Activated CD4-positive, CD25-positive, alpha-beta regulatory T cell (primary cell): ENCODE results near the gene FOXS1.

Experiments used
- DNase-seq, 4 experiments: peaks; one replicate each; lab custom pipeline; 2025; lab: John Stamatoyannopoulos, UW

The FOXS1 gene

GRCh38 chr20:31845300-31845863 is at the start of gene FOXS1:
TSS of gene FOXS1 (minus strand) at chr20:31845604. CDS start at chr20:31845542, 62 bp downstream.
- no peak for DNase-seq

- no peak for DNase-seq
Measured at GRCh38 chr20:31890646-31891045, 45.2 kb upstream of the FOXS1 start.

- DNase-seq, result no peak
Measured at GRCh38 chr20:31883829-31884228, 38.4 kb upstream of the FOXS1 start.

- no peak for DNase-seq
Measured at GRCh38 chr20:31881945-31882344, 36.5 kb upstream of the FOXS1 start.

GRCh38 chr20:31879143-31879987 is 34.0 kb upstream of the FOXS1 start:
- peak; percentile 38 to 64 (median 50) for DNase-seq

- DNase-seq, result no peak
Measured at GRCh38 chr20:31877684-31878083, 32.3 kb upstream of the FOXS1 start.

GRCh38 chr20:31875671-31876070 is 30.3 kb upstream of the FOXS1 start:
- no peak for DNase-seq

GRCh38 chr20:31872406-31872805 is 27.0 kb upstream of the FOXS1 start:
- DNase-seq, result no peak

- DNase-seq, result no peak
Measured at GRCh38 chr20:31871618-31871954, 26.2 kb upstream of the FOXS1 start.

- DNase-seq, result no peak
Measured at GRCh38 chr20:31870726-31871617, 25.6 kb upstream of the FOXS1 start.

- no peak for DNase-seq
Measured at GRCh38 chr20:31869942-31870725, 24.7 kb upstream of the FOXS1 start, which contains the start of the genes DUSP15 and TTLL9. TSS of gene DUSP15 (minus strand) at chr20:31870527. CDS start at chr20:31870337, 190 bp downstream. TSS of gene TTLL9 (plus strand) at chr20:31870634. CDS start at chr20:31871127, 493 bp downstream.

- no peak for DNase-seq
Measured at GRCh38 chr20:31869673-31869941, 24.2 kb upstream of the FOXS1 start.

- no peak for DNase-seq
Measured at GRCh38 chr20:31868853-31869672, 23.7 kb upstream of the FOXS1 start.

GRCh38 chr20:31866221-31866620 is 20.8 kb upstream of the FOXS1 start:
- DNase-seq, result no peak

GRCh38 chr20:31864521-31865400 is 19.4 kb upstream of the FOXS1 start:
- no peak for DNase-seq

GRCh38 chr20:31863296-31864085 is 18.1 kb upstream of the FOXS1 start:
- no peak for DNase-seq

GRCh38 chr20:31862506-31862905 is 17.1 kb upstream of the FOXS1 start:
- DNase-seq, result no peak

GRCh38 chr20:31862157-31862470 is 16.7 kb upstream of the FOXS1 start:
- no peak for DNase-seq
